Tibial nerve (tissue), 4 donors: ENCODE results near the gene HMCN2. TPM values are rescaled to one million over a fixed set of nuclear protein-coding genes. Genes with fewer than 3 reads are reported as not detected.

Source experiments
- DNase-seq, 2 donors: peaks; one replicate each; pipeline ENCODE4 v3.0.0-alpha.2; 2019; ENCODE audit warnings: low spot score in 2 of 2
- H3K27ac ChIP-seq, 4 donors: fragments of 200-600 bp; sonication (generic) in 3 of 4; one replicate each; pipeline ENCODE4 v1.5.1; 2017 to 2019; ENCODE audit warnings: mild to moderate bottlenecking in 1 of 4
- H3K27me3 ChIP-seq, 2 donors: fragments of 200-600 bp; sonication (generic) in 1 of 2; one replicate each; pipeline versions ENCODE4 v1.5.1 to v1.6.0; 2017 to 2019
- H3K36me3 ChIP-seq, 3 donors: fragments of 200-600 bp; sonication (generic); one replicate each; pipeline ENCODE4 v1.5.1; 2018 to 2019
- H3K4me1 ChIP-seq, 4 donors: fragments of 200-600 bp; sonication (generic) in 3 of 4; one replicate each; pipeline ENCODE4 v1.5.1; 2017 to 2019
- H3K4me3 ChIP-seq, 4 donors: fragments of 200-600 bp; sonication (generic) in 3 of 4; one replicate each; pipeline ENCODE4 v1.5.1; 2017 to 2019; ENCODE audit warnings: mild to moderate bottlenecking in 1 of 4, moderate library complexity in 1 of 4
- H3K9me3 ChIP-seq, 4 donors: fragments of 200-600 bp; sonication (generic) in 3 of 4; one replicate each; pipeline ENCODE4 v1.5.1; 2017 to 2019
- EP300 ChIP-seq, 2 donors: sonication (generic); formaldehyde crosslinking; IDR thresholded peaks; one replicate each; pipeline ENCODE4 v1.6.1; 2017; ENCODE audit warnings: antibody characterized with exemption in 2 of 2, mild to moderate bottlenecking in 1 of 2
- POLR2A ChIP-seq, 2 donors: fragments of 450-650 bp; IDR thresholded peaks; one replicate each; pipeline ENCODE4 v1.6.1; 2017; ENCODE audit warnings: antibody characterized with exemption in 2 of 2, mild to moderate bottlenecking in 2 of 2, moderate library complexity in 2 of 2
- WGBS, 2 donors: methylation state at CpG; one replicate each; pipeline ENCODE4 v1.1.5; 2018; 5-methylcytosine and 5-hydroxymethylcytosine counted together
- total RNA-seq, 4 donors: library from RNA; depleted of rRNA; stranded (reverse); fragments of >200 nt; gene quantifications; one replicate each; pipeline ENCODE4 v1.1.0, GENCODE V29; 2016
- TF ChIP-seq, protein P1 (sequence below), 5 experiments: fragments of 200-600 bp in 3 of 5; fragments of 450-650 bp in 2 of 5; sonication (generic) in 3 of 5; IDR thresholded peaks; one replicate each; pipeline ENCODE4 v1.5.1; 2016 to 2019; ENCODE audit warnings: antibody characterized with exemption in 5 of 5, mild to moderate bottlenecking in 3 of 5, moderate library complexity in 2 of 5

HMCN2 gene
- total RNA-seq, 4 donors from 2014 or later, result 0.90 to 53.7 (median 20.3) TPM

GRCh38 chr9:130405657-130406257, 140.2 kb downstream of the HMCN2 start:
- Histone ChIP-seq H3K27me3 (peaks cover 0 to 5% of the 10 kb centered on the region in 2 donors), H3K4me1 (no peaks in the 10 kb centered on the region), H3K9me3 (no peaks in the 10 kb centered on the region), H3K4me3 (no peak overlapping the region), H3K36me3 (no peaks in the 10 kb centered on the region), H3K27ac (no peak overlapping the region)
- no peak for DNase-seq
- TF ChIP-seq, protein P1, sequence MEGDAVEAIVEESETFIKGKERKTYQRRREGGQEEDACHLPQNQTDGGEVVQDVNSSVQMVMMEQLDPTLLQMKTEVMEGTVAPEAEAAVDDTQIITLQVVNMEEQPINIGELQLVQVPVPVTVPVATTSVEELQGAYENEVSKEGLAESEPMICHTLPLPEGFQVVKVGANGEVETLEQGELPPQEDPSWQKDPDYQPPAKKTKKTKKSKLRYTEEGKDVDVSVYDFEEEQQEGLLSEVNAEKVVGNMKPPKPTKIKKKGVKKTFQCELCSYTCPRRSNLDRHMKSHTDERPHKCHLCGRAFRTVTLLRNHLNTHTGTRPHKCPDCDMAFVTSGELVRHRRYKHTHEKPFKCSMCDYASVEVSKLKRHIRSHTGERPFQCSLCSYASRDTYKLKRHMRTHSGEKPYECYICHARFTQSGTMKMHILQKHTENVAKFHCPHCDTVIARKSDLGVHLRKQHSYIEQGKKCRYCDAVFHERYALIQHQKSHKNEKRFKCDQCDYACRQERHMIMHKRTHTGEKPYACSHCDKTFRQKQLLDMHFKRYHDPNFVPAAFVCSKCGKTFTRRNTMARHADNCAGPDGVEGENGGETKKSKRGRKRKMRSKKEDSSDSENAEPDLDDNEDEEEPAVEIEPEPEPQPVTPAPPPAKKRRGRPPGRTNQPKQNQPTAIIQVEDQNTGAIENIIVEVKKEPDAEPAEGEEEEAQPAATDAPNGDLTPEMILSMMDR (IDR thresholded peaks at IDR 0.05), result no peak
- no peak for TF ChIP-seq EP300 (IDR thresholded peaks at IDR 0.05)
- no peak for TF ChIP-seq POLR2A (IDR thresholded peaks at IDR 0.05)
- WGBS, 2 donors, result 75 to 91% methylated on average over 6 to 10 of the region's 22 CpGs

DNA sequence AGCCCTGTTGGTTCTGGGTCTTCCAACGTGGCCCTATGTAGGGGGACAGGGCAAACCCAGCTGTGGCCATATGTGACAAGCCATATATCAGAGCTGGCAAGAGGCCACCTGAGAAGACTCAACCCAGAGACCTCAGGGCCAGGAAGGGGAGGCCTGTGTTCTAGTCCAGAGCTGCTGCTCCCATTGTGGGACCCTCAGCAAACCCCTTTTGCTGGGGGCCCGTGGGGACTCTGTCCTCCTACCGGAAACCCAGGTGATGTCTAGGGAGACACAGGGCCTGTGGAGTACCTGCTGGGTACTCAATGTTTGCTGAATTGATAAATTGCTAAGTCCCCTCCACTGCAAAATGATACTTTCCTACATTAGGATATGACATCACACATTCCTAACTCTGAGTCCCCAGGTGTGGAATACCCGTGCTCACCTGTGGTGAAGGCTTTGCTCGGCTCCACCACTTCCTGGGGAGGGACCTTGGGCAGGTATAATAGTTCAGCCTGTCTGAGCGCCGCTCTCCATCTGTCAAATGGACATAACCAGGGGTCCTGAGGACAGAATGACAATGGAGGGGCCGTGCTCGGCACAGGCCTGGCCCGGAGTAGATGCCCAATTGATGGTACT, 140.8 kb downstream of the HMCN2 start:
- no peak for DNase-seq
- no peak overlapping the region for H3K4me3 ChIP-seq
- no peaks in the 10 kb centered on the region for H3K36me3 ChIP-seq
- H3K9me3 ChIP-seq, result no peaks in the 10 kb centered on the region
- peaks cover 0 to 5% of the 10 kb centered on the region in 2 donors for H3K27me3 ChIP-seq
- TF ChIP-seq POLR2A (IDR thresholded peaks at IDR 0.05), result no peak
- TF ChIP-seq EP300 (IDR thresholded peaks at IDR 0.05), result no peak
- TF ChIP-seq, protein P1 (IDR thresholded peaks at IDR 0.05), result no peak
- H3K27ac ChIP-seq, result no peak overlapping the region
- 82 to 85% methylated on average over 9 to 10 of the region's 10 CpGs for WGBS, 2 donors
- no peaks in the 10 kb centered on the region for H3K4me1 ChIP-seq

GRCh38 chr9:130407916-130408663, 142.5 kb downstream of the HMCN2 start:
- Histone ChIP-seq H3K9me3 (no peaks in the 10 kb centered on the region), H3K4me1 (no peaks in the 10 kb centered on the region), H3K4me3 (no peak overlapping the region), H3K36me3 (no peaks in the 10 kb centered on the region), H3K27me3 (no peaks in the 10 kb centered on the region), H3K27ac (no peak overlapping the region)
- TF ChIP-seq, protein P1 (IDR thresholded peaks at IDR 0.05), result no peak
- TF ChIP-seq POLR2A (IDR thresholded peaks at IDR 0.05) (no peak), EP300 (IDR thresholded peaks at IDR 0.05) (no peak)
- WGBS, 2 donors, result 82 to 84% methylated on average over 9 of the region's 9 CpGs
- DNase-seq, result no peak

GRCh38 chr9:130408669-130409068, 143.1 kb downstream of the HMCN2 start:
- Histone ChIP-seq H3K9me3 (no peaks in the 10 kb centered on the region), H3K4me3 (no peak overlapping the region), H3K27me3 (no peaks in the 10 kb centered on the region), H3K27ac (no peak overlapping the region), H3K36me3 (no peaks in the 10 kb centered on the region), H3K4me1 (no peaks in the 10 kb centered on the region)
- TF ChIP-seq, protein P1 (IDR thresholded peaks at IDR 0.05), result no peak
- no peak for TF ChIP-seq EP300 (IDR thresholded peaks at IDR 0.05)
- TF ChIP-seq POLR2A (IDR thresholded peaks at IDR 0.05), result no peak
- no peak for DNase-seq
- WGBS, 2 donors, result 87 to 88% methylated on average over 9 of the region's 9 CpGs

DNA sequence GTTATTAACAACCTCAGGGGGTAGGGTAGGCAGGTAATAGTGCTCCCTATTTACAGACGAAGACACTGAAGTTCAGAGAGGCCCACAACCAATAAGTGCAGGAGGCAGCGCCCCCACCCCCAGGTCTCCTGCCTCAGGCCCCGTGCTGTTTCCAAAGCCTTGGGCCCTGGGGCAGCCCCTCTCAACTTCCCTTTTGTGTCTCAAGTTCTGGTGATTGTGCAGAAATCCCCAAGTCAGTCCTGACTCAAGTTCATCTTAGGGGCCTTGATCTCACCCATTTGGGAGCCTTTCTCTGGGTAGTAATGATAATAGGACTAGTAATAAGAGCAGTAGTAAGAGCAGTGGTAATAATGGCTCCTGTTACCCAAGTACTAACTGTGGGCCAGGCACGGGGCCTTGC, 143.7 kb downstream of the HMCN2 start:
- H3K27me3 ChIP-seq, result no peaks in the 10 kb centered on the region
- H3K9me3 ChIP-seq, result no peaks in the 10 kb centered on the region
- TF ChIP-seq, protein P1 (IDR thresholded peaks at IDR 0.05), result no peak
- no peak for TF ChIP-seq EP300 (IDR thresholded peaks at IDR 0.05)
- TF ChIP-seq POLR2A (IDR thresholded peaks at IDR 0.05), result no peak
- H3K4me1 ChIP-seq, result no peaks in the 10 kb centered on the region
- DNase-seq, result no peak
- H3K36me3 ChIP-seq, result no peaks in the 10 kb centered on the region
- 64 to 76% methylated on average over 4 of the region's 4 CpGs for WGBS, 2 donors
- no peak overlapping the region for H3K27ac ChIP-seq
- H3K4me3 ChIP-seq, result no peak overlapping the region
